ENCODE data around the gene MOV10L1. TPM values are rescaled to one million over a fixed set of nuclear protein-coding genes. Genes with fewer than 3 reads are reported as not detected.
"Not testable (repeated sequence)": the region's sequence is repeated elsewhere in the genome, so short reads cannot be mapped to it uniquely, and the experiment has no call there.

MOV10L1 gene
- total and polyA plus RNA-seq, 11 donors, result 0.06 to 0.63 (median 0.13) TPM; not detected in 6

GRCh38 chr22:50203288-50203687, 113.5 kb downstream of the MOV10L1 start:
- no peaks in the 10 kb centered on the region for H3K9me3 ChIP-seq
- no peak overlapping the region for H3K27ac ChIP-seq
- H3K36me3 ChIP-seq, result peaks cover 0 to 38% (median 32%) of the 10 kb centered on the region in 9 donors
- WGBS, 4 donors, result 93 to 98% (median 97%) methylated on average over 1 of the region's 1 CpG
- DNase-seq, result no peak
- ATAC-seq, result no peak
- TF ChIP-seq POLR2A (IDR thresholded peaks at IDR 0.05) (no peak), CTCF (IDR thresholded peaks at IDR 0.05) (no peak)
- intact Hi-C loops (cut with DNase I), result no loop called here
- peaks cover 0 to 74% (median 40%) of the 10 kb centered on the region in 12 donors for H3K4me1 ChIP-seq
- H3K4me3 ChIP-seq, result no peak overlapping the region
- no peaks in the 10 kb centered on the region for H3K27me3 ChIP-seq

GRCh38 chr22:50204571-50204970, 114.8 kb downstream of the MOV10L1 start:
- Histone ChIP-seq H3K27me3 (no peaks in the 10 kb centered on the region), H3K4me1 (peaks cover 0 to 69% (median 38%) of the 10 kb centered on the region in 12 donors), H3K4me3 (no peak overlapping the region), H3K9me3 (no peaks in the 10 kb centered on the region), H3K27ac (peak overlapping the region in 1 of 12 donors; percentile 63), H3K36me3 (peaks cover 0 to 48% (median 37%) of the 10 kb centered on the region in 9 donors)
- intact Hi-C loops (cut with DNase I), result no loop called here
- DNase-seq, result no peak
- no peak for ATAC-seq
- 91 to 95% (median 93%) methylated on average over 7 of the region's 7 CpGs for WGBS, 4 donors
- TF ChIP-seq CTCF (IDR thresholded peaks at IDR 0.05) (no peak), POLR2A (IDR thresholded peaks at IDR 0.05) (no peak)

- Histone ChIP-seq H3K36me3 (peaks cover 0 to 48% (median 38%) of the 10 kb centered on the region in 9 donors), H3K27ac (peak overlapping the region in 2 of 12 donors; percentile 49 to 63), H3K4me1 (peaks cover 0 to 64% (median 34%) of the 10 kb centered on the region in 12 donors)
- not testable (repeated sequence) for H3K4me3 ChIP-seq, H3K9me3 ChIP-seq, ATAC-seq, DNase-seq, H3K27me3 ChIP-seq
- WGBS, 4 donors, result 87 to 95% (median 92%) methylated on average over 9 of the region's 9 CpGs
- intact Hi-C loops (cut with DNase I), result loop anchor here in 4 of 10 donors (5.0 kb wide), 2 partner anchors 58 to 273 kb away; no protein-coding TSS in a partner anchor
These were observed 115.2 kb downstream of the MOV10L1 start for GRCh38 chr22:50204998-50205397.

GRCh38 chr22:50205781-50206569, 116.2 kb downstream of the MOV10L1 start:
- ATAC-seq (peak in 1 of 4 donors; percentile 2), DNase-seq (peak in 1 of 5 donors; percentile 6)
- H3K27me3 ChIP-seq, result no peaks in the 10 kb centered on the region
- intact Hi-C loops (cut with DNase I), result loop anchor here in 5 of 10 donors (2.0 to 5.0 kb wide), 3 partner anchors 57 to 274 kb away; no protein-coding TSS in a partner anchor
- peaks cover 0 to 61% (median 31%) of the 10 kb centered on the region in 12 donors for H3K4me1 ChIP-seq
- H3K4me3 ChIP-seq, result no peak overlapping the region
- H3K27ac ChIP-seq, result peak overlapping the region in 9 of 12 donors; percentile 18 to 80 (median 54)
- no peak for TF ChIP-seq POLR2A (IDR thresholded peaks at IDR 0.05)
- no peak for TF ChIP-seq CTCF (IDR thresholded peaks at IDR 0.05)
- no peaks in the 10 kb centered on the region for H3K9me3 ChIP-seq
- WGBS, 4 donors, result 89 to 93% (median 91%) methylated on average over 26 to 45 of the region's 45 CpGs
- H3K36me3 ChIP-seq, result peaks cover 0 to 57% (median 48%) of the 10 kb centered on the region in 9 donors

All from heart left ventricle (tissue), 16 donors.